Right lobe of liver (tissue), 6 donors: ENCODE results near the gene IGF1R. TPM values are rescaled to one million over a fixed set of nuclear protein-coding genes. Genes with fewer than 3 reads are reported as not detected.

Experiments
- ATAC-seq, 4 donors: fragments of 200-7000 bp; cut with Tn5 transposase; one replicate each; pipeline ENCODE4 v1.9.1; 2020; ENCODE audit warnings: mild to moderate bottlenecking in 4 of 4, moderate library complexity in 4 of 4
- DNase-seq, 3 donors: peaks; one replicate each; pipeline ENCODE4 v3.0.0-alpha.2; 2020
- H3K27ac ChIP-seq, 3 donors: fragments of 200-600 bp; one replicate each; pipeline ENCODE4 v1.8.0; 2022
- H3K27me3 ChIP-seq, 2 donors: fragments of 200-600 bp; one replicate each; pipeline ENCODE4 v1.8.0; 2022
- H3K36me3 ChIP-seq, 4 donors: fragments of 200-600 bp; sonication (generic) in 1 of 4; one replicate each; pipeline versions ENCODE4 v1.5.1 to v1.8.0; 2017 to 2022; ENCODE audit warnings: control low read depth in 1 of 4
- H3K4me1 ChIP-seq, 4 donors: fragments of 200-600 bp; sonication (generic) in 1 of 4; one replicate each; pipeline versions ENCODE4 v1.5.1 to v1.8.0; 2017 to 2022; ENCODE audit warnings: control low read depth in 1 of 4
- H3K4me3 ChIP-seq, 3 donors: fragments of 200-600 bp; one replicate each; pipeline ENCODE4 v1.8.0; 2022
- H3K9me3 ChIP-seq, 4 donors: fragments of 200-600 bp; sonication (generic) in 1 of 4; one replicate each; pipeline versions ENCODE4 v1.5.1 to v1.8.0; 2017 to 2022; ENCODE audit warnings: control low read depth in 1 of 4
- POLR2A ChIP-seq: fragments of 450-650 bp; IDR thresholded peaks from one replicate; pipeline ENCODE4 v1.6.1; 2017; ENCODE audit warnings: antibody characterized with exemption, mild to moderate bottlenecking
- WGBS: methylation state at CpG from one replicate; pipeline ENCODE4 v1.1.6; 2018; ENCODE audit warnings: low coverage, low lambda C conversion rate; ENCODE audit not compliant: insufficient coverage; ENCODE audit errors: missing lambda C conversion rate; 5-methylcytosine and 5-hydroxymethylcytosine counted together
- intact Hi-C, 2 donors: fragments of 100-400 bp; cut with DNase I; formaldehyde crosslinking; loops; one replicate each; pipeline versions ENCODE4 v1.11.2 to v1.14.1; 2022
- total RNA-seq, 6 experiments: library from RNA; depleted of rRNA in 2 of 6; stranded (reverse); fragments of >200 nt in 2 of 6; fragmentation: NEBNext Ultra II Directional in 3 of 6; extraction: Animal tissue kit (Norgen Biotek cat#: 25700) in 3 of 6; gene quantifications; one replicate each; pipeline versions ENCODE4 v1.1.0 to v1.2.4, GENCODE V29; 2016 to 2023
- TF ChIP-seq, protein P1 (sequence below), 4 donors: fragments of 200-600 bp in 3 of 4; fragments of 450-650 bp in 1 of 4; IDR thresholded peaks; one replicate each; pipeline versions ENCODE4 v1.5.1 to v1.8.0; 2016 to 2022; ENCODE audit warnings: antibody characterized with exemption in 4 of 4, mild to moderate bottlenecking in 2 of 4
- donor health status: DM: no; HTN: yes; CAD: no.
- donor health status: DM: no; HTN: no; CAD: no.
- donor health status: DM: no; HTN: no; CAD: no.
- donor health status: DM: no; HTN: yes; CAD: no.
- donor health status: DM: no; HTN: yes; CAD: no.

The IGF1R gene
- total RNA-seq, 6 experiments from 2014 or later: 2.5 to 5.3 (median 3.8) TPM

- ATAC-seq (no peak), DNase-seq (no peak)
- TF ChIP-seq, protein P1, sequence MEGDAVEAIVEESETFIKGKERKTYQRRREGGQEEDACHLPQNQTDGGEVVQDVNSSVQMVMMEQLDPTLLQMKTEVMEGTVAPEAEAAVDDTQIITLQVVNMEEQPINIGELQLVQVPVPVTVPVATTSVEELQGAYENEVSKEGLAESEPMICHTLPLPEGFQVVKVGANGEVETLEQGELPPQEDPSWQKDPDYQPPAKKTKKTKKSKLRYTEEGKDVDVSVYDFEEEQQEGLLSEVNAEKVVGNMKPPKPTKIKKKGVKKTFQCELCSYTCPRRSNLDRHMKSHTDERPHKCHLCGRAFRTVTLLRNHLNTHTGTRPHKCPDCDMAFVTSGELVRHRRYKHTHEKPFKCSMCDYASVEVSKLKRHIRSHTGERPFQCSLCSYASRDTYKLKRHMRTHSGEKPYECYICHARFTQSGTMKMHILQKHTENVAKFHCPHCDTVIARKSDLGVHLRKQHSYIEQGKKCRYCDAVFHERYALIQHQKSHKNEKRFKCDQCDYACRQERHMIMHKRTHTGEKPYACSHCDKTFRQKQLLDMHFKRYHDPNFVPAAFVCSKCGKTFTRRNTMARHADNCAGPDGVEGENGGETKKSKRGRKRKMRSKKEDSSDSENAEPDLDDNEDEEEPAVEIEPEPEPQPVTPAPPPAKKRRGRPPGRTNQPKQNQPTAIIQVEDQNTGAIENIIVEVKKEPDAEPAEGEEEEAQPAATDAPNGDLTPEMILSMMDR (IDR thresholded peaks at IDR 0.05): no peak
- no peak for TF ChIP-seq POLR2A
- no peaks in the 10 kb centered on the region for H3K4me1 ChIP-seq
- H3K27ac ChIP-seq: no peak overlapping the region
- no peaks in the 10 kb centered on the region for H3K36me3 ChIP-seq
- H3K4me3 ChIP-seq: no peak overlapping the region
- H3K9me3 ChIP-seq: no peaks in the 10 kb centered on the region
- H3K27me3 ChIP-seq: no peaks in the 10 kb centered on the region
- intact Hi-C loops: no loop called here
- WGBS: 63% methylated on average over 6 of the region's 6 CpGs
Measured at GRCh38 chr15:98720031-98720430, 71.7 kb downstream of the IGF1R start.

GRCh38 chr15:98720577-98721565, 72.5 kb downstream of the IGF1R start:
- Histone ChIP-seq H3K27me3 (no peaks in the 10 kb centered on the region), H3K4me1 (no peaks in the 10 kb centered on the region), H3K4me3 (no peak overlapping the region), H3K36me3 (no peaks in the 10 kb centered on the region), H3K27ac (no peak overlapping the region), H3K9me3 (no peaks in the 10 kb centered on the region)
- WGBS: 54% methylated on average over 7 of the region's 11 CpGs
- no peak for TF ChIP-seq POLR2A
- TF ChIP-seq, protein P1 (IDR thresholded peaks at IDR 0.05): no peak
- DNase-seq: no peak
- no peak for ATAC-seq
- intact Hi-C loops: no loop called here

DNA sequence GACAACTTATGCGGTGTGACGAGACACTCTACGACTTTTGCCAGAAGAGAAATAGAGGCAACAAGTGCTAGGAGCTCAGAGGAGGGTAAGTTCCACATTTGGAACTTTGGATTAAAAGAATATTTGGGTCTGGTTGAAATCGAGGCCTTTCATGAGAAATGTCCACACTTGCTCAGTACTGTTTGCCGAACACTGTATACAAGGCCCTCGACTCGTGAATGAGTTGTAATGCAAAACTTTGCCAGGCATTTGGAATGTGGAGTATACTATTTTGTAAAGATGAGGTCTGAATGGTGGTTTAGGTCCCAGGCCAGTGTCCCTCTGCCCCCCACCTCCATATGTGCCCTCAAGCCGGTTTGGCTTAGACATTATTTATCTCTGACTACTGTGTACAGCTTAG, 73.9 kb downstream of the IGF1R start:
- intact Hi-C loops: no loop called here
- no peaks in the 10 kb centered on the region for H3K27me3 ChIP-seq
- TF ChIP-seq, protein P1 (IDR thresholded peaks at IDR 0.05): no peak
- TF ChIP-seq POLR2A: no peak
- H3K4me1 ChIP-seq: no peaks in the 10 kb centered on the region
- ATAC-seq (no peak), DNase-seq (no peak)
- H3K36me3 ChIP-seq: no peaks in the 10 kb centered on the region
- H3K4me3 ChIP-seq: no peak overlapping the region
- WGBS: 65% methylated on average over 8 of the region's 8 CpGs
- no peak overlapping the region for H3K27ac ChIP-seq
- no peaks in the 10 kb centered on the region for H3K9me3 ChIP-seq

DNA sequence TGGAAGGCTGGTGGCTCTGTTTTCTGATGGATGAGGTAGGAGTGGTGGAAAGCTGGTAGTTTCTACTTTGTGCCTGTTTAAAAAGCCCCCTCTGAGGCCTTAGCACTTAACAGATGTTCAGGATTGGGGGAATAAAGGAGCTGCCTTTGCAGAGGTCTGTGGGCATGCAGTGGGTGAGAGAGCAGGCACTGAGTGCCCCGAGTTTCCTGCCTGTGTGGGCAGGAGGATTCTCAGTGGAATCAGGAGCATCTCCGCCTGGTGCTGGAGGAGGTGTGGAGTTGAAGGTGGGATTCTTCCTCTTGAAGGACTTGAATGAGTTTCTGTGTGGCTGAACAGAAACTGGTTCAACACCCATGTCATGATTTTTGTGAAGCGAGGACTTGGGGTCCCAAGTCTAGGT, 74.3 kb downstream of the IGF1R start:
- no peaks in the 10 kb centered on the region for H3K4me1 ChIP-seq
- DNase-seq: no peak
- H3K27me3 ChIP-seq: no peaks in the 10 kb centered on the region
- 100% methylated on average over 1 of the region's 3 CpGs for WGBS
- H3K4me3 ChIP-seq: no peak overlapping the region
- H3K36me3 ChIP-seq: no peaks in the 10 kb centered on the region
- ATAC-seq: no peak
- H3K9me3 ChIP-seq: no peaks in the 10 kb centered on the region
- intact Hi-C loops: no loop called here
- TF ChIP-seq POLR2A: no peak
- H3K27ac ChIP-seq: no peak overlapping the region

- no peak for TF ChIP-seq POLR2A
- DNase-seq: no peak
- no peaks in the 10 kb centered on the region for H3K4me1 ChIP-seq
- no peak overlapping the region for H3K27ac ChIP-seq
- H3K9me3 ChIP-seq: no peaks in the 10 kb centered on the region
- no peaks in the 10 kb centered on the region for H3K27me3 ChIP-seq
- H3K36me3 ChIP-seq: no peaks in the 10 kb centered on the region
- 62% methylated on average over 3 of the region's 3 CpGs for WGBS
- intact Hi-C loops: no loop called here
- no peak overlapping the region for H3K4me3 ChIP-seq
- ATAC-seq: no peak
Measured at GRCh38 chr15:98723195-98723594, 74.9 kb downstream of the IGF1R start.
